Activated CD4-positive, alpha-beta T cell treated with anti-CD3 and anti-CD28 coated beads for 24 hours (primary cell): ENCODE measurements around the gene SERPING1.
"Not testable (repeated sequence)": the region's sequence is repeated elsewhere in the genome, so short reads cannot be mapped to it uniquely, and the experiment has no call there.

ENCODE experiments used
- DNase-seq, 2 donors: peaks; one replicate each; pipeline ENCODE4 v3.0.0-alpha.2; 2020; ENCODE audit warnings: low read depth in 2 of 2

SERPING1 gene

GRCh38 chr11:57652230-57652629, 54.7 kb downstream of the SERPING1 start:
- not testable (repeated sequence) for DNase-seq

GRCh38 chr11:57652662-57653061, 55.2 kb downstream of the SERPING1 start:
- DNase-seq: no peak

- DNase-seq: no peak
Observed at GRCh38 chr11:57653163-57653562, 55.7 kb downstream of the SERPING1 start.

DNA sequence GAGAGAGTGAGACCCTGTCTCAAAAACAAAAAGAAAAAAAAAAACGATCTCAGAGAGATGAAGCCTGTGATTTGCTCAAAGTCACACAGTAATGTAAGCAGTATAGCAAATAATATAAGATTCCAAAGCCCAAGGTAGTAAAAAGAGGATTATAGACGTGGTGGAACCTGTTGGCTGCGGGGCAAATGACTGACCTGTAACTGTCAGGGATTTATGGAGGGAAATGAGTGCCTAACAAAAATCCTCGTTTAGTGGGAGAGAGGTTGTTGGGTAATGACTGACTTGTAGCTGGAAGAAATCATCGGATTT, 59.4 kb downstream of the SERPING1 start:
- DNase-seq: no peak

DNA sequence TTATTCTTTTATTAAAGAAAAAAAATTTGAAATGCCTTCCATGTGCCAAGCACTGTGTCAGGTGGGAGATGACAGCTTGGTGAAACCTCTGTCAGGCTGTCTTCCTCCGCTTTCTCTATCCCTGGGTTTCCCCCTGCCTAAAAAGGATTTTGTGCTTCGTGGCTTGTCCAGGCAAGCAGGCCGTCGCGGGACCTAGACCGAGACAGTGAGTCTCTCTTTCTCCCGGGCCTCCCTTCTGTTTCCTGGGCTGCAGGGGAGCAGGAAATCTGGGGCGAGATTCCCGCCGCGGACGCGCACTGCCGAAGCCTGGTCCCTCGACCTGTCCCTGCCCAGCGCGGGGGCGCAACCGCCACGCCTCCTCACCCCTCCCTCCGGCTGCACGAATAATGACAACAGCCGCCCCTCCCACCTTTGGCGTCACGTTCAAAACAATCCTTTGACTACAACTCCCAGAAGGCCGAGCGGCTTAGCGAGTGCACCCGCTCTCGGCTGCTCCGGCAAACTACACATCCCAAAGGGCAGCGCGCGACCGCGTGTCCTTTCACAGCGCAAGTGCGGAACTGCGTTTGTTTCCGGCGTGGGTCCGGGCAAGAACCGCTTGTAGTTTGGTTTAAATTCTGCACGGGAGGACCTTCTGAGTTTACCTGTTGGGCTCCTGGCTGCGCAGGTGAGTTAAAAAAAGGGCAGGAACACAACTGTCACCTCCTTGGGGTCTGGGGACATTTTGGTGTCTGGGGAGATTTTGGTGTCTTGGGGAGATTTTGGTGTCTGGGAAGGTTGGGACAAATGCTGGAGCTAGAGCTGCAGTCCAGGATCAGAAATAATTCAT, 59.9 kb downstream of the SERPING1 start, which contains the start of gene CLP1:
Gene CLP1, plus strand, starts transcription at position 569 of the 829 bp plus-strand sequence. CDS start 1,715 bp downstream, outside the sequence.
- peak; percentile 98 to 99 for DNase-seq

DNA sequence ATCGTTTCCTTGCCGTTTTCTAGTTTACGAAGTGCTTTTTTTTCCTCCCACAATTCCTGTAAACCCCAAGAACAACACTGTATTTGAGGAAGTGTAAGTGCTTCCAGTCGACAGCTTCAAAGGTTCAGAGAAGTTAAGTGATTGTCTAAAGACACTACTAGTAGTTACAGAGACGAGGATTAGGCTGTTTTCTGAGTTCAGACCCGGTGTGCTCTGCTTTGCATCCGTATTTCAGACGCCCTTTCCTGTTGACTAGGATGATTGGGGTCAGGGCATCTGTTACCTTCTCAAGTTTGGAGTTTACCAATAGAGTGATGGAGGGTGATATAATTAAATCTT, 60.5 kb downstream of the SERPING1 start:
- no peak for DNase-seq

DNA sequence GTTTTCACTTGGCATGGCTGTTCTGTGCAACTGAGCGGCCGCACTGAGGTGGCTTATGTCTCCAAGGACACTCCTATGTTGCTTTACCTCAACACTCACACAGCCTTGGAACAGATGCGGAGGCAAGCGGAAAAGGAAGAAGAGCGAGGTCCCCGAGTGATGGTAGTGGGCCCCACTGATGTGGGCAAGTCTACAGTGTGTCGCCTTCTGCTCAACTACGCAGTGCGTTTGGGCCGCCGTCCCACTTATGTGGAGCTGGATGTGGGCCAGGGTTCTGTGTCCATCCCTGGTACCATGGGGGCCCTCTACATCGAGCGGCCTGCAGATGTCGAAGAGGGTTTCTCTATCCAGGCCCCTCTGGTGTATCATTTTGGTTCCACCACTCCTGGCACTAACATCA, 62.2 kb downstream of the SERPING1 start:
- no peak for DNase-seq

- no peak for DNase-seq
Observed at GRCh38 chr11:57662893-57663292, 65.4 kb downstream of the SERPING1 start.

DNA sequence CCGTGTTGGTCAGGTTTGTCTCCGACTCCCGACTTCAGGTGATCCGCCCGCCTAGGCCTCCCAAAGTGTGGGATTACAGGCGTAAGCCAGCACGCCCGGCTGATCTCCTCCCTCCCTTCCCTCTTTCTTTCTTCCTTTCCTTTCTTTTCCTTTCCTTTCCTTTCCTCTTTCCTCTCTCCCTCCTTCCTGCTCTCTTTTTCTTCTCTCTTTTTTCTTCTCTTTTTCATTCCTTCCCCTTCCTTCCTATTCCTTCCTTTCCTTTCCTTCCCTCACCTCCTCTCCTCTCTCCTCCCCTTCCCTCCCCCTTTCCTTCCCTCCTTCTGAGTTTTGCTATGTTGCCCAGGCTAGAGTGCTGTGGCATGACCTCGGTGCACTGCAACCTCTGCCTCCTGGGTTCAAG, 66.5 kb downstream of the SERPING1 start:
- no peak for DNase-seq
